ENCODE data around the gene TARS2.

The TARS2 gene

GRCh38 chr1:150521196-150521968, 34.2 kb downstream of the TARS2 start:
- WGBS, 2 experiments (ENCODE audit: insufficient coverage in 2 of 2): 80 to 100% methylated on average over 1 of the region's 1 CpG
- no peaks in the 10 kb centered on the region for H3K36me3 ChIP-seq (ENCODE audit: control insufficient read depth, insufficient read depth, low read length)
- no peaks in the 10 kb centered on the region for H3K9me3 ChIP-seq (ENCODE audit: control insufficient read depth, low read length)
- no peak overlapping the region for H3K27ac ChIP-seq (ENCODE audit: low read depth, low read length, severe bottlenecking)
- no peak overlapping the region for H3K4me3 ChIP-seq (ENCODE audit: extremely low read depth, insufficient read depth, low read length, poor library complexity, severe bottlenecking)
- peaks cover 3% of the 10 kb centered on the region for H3K4me1 ChIP-seq (ENCODE audit: control insufficient read depth, insufficient read depth, low read length, poor library complexity, severe bottlenecking)

- no peaks in the 10 kb centered on the region for H3K36me3 ChIP-seq (ENCODE audit: control insufficient read depth, insufficient read depth, low read length)
- H3K9me3 ChIP-seq (ENCODE audit: control insufficient read depth, low read length): no peaks in the 10 kb centered on the region
- H3K4me3 ChIP-seq (ENCODE audit: extremely low read depth, insufficient read depth, low read length, poor library complexity, severe bottlenecking): no peak overlapping the region
- peaks cover 9% of the 10 kb centered on the region for H3K4me1 ChIP-seq (ENCODE audit: control insufficient read depth, insufficient read depth, low read length, poor library complexity, severe bottlenecking)
- 82 to 90% methylated on average over 2 of the region's 3 CpGs for WGBS, 2 experiments (ENCODE audit: insufficient coverage in 2 of 2)
- no peak overlapping the region for H3K27ac ChIP-seq (ENCODE audit: low read depth, low read length, severe bottlenecking)
These were observed 38.1 kb downstream of the TARS2 start for GRCh38 chr1:150525348-150525747.

DNA sequence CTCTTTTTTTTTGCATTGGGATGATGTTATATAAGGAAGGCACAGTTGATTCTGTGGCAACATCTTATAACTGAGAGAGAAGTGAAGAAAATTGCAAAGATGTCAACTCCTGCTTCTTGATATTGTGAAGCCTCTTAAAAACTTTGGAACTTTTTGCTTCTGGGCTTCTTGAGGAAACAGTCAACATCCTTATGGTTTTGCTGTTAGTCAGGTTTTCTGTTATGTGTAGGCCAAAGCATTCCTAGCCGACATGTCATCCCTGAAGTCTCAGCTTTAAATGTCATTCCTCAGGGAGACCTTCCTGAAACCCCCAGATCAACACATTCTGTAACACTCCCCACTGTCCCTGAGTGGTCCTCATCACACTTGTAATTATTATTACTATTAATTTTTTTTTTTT, 41.0 kb downstream of the TARS2 start:
- peaks cover 16% of the 10 kb centered on the region for H3K4me1 ChIP-seq (ENCODE audit: control insufficient read depth, insufficient read depth, low read length, poor library complexity, severe bottlenecking)
- H3K36me3 ChIP-seq (ENCODE audit: control insufficient read depth, insufficient read depth, low read length): no peaks in the 10 kb centered on the region
- peak overlapping the region; percentile 29 for H3K27ac ChIP-seq (ENCODE audit: low read depth, low read length, severe bottlenecking)
- WGBS, 2 experiments (ENCODE audit: insufficient coverage in 2 of 2): no CpG with 5 or more reads among the region's 1 CpG
- H3K9me3 ChIP-seq (ENCODE audit: control insufficient read depth, low read length): no peaks in the 10 kb centered on the region
- H3K4me3 ChIP-seq (ENCODE audit: extremely low read depth, insufficient read depth, low read length, poor library complexity, severe bottlenecking): no peak overlapping the region

DNA sequence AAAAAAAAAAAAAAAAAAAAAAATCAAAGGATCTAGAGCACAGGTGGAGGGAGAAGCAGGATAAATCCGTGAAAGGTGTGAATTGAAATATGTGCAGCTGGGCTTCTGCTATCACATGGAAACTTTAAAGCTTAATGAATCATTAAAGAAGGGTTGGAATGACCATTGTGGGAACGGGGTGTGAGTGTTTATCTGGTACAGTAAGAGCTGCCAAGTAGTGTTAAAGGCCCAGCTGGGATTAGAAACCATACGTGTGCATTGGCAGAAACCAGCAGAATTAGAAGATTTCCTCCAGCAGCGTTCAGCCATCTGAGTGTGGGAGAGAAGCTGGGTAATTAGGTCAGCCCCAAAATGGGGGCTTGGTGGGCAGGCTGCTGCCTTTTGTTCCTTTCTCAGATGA, 41.8 kb downstream of the TARS2 start:
- Histone ChIP-seq H3K36me3 (ENCODE audit: control insufficient read depth, insufficient read depth, low read length) (no peaks in the 10 kb centered on the region), H3K4me1 (ENCODE audit: control insufficient read depth, insufficient read depth, low read length, poor library complexity, severe bottlenecking) (peaks cover 13% of the 10 kb centered on the region), H3K9me3 (ENCODE audit: control insufficient read depth, low read length) (no peaks in the 10 kb centered on the region), H3K4me3 (ENCODE audit: extremely low read depth, insufficient read depth, low read length, poor library complexity, severe bottlenecking) (no peak overlapping the region), H3K27ac (ENCODE audit: low read depth, low read length, severe bottlenecking) (no peak overlapping the region)
- WGBS, 2 experiments (ENCODE audit: insufficient coverage in 2 of 2): 91 to 95% methylated on average over 3 of the region's 4 CpGs

- Histone ChIP-seq H3K27ac (ENCODE audit: low read depth, low read length, severe bottlenecking) (no peak overlapping the region), H3K4me1 (ENCODE audit: control insufficient read depth, insufficient read depth, low read length, poor library complexity, severe bottlenecking) (peaks cover 17% of the 10 kb centered on the region), H3K4me3 (ENCODE audit: extremely low read depth, insufficient read depth, low read length, poor library complexity, severe bottlenecking) (no peak overlapping the region), H3K9me3 (ENCODE audit: control insufficient read depth, low read length) (no peaks in the 10 kb centered on the region), H3K36me3 (ENCODE audit: control insufficient read depth, insufficient read depth, low read length) (no peaks in the 10 kb centered on the region)
- 94 to 95% methylated on average over 9 to 14 of the region's 14 CpGs for WGBS, 2 experiments (ENCODE audit: insufficient coverage in 2 of 2)
These were observed 43.4 kb downstream of the TARS2 start for GRCh38 chr1:150530491-150531159.

DNA sequence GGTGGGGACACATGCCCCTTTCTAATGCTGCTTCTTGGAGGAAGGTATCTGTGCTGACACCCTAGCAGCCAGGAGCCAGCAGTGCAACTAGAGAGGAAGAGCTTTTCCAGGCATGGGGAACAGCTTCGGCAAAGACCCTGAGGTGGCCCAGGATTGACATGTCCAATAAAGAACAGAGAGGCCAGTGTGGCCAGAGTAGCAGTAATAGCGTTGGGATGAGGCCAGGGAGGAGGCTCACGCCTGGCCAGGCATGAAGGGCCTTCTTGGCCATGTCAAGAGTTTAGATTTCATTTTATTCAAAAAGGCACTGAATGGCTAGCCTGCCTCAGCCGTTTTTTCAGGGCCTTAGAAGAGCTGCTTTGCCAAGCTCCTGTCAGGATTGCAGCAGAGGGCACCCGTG, 45.6 kb downstream of the TARS2 start:
- WGBS, 2 experiments (ENCODE audit: insufficient coverage in 2 of 2): 64 to 69% methylated on average over 4 to 5 of the region's 5 CpGs
- Histone ChIP-seq H3K27ac (ENCODE audit: low read depth, low read length, severe bottlenecking) (no peak overlapping the region), H3K9me3 (ENCODE audit: control insufficient read depth, low read length) (no peaks in the 10 kb centered on the region), H3K4me1 (ENCODE audit: control insufficient read depth, insufficient read depth, low read length, poor library complexity, severe bottlenecking) (peaks cover 33% of the 10 kb centered on the region), H3K36me3 (ENCODE audit: control insufficient read depth, insufficient read depth, low read length) (no peaks in the 10 kb centered on the region), H3K4me3 (ENCODE audit: extremely low read depth, insufficient read depth, low read length, poor library complexity, severe bottlenecking) (no peak overlapping the region)

GRCh38 chr1:150534002-150534401, 46.8 kb downstream of the TARS2 start:
- Histone ChIP-seq H3K36me3 (ENCODE audit: control insufficient read depth, insufficient read depth, low read length) (no peaks in the 10 kb centered on the region), H3K4me3 (ENCODE audit: extremely low read depth, insufficient read depth, low read length, poor library complexity, severe bottlenecking) (no peak overlapping the region), H3K9me3 (ENCODE audit: control insufficient read depth, low read length) (no peaks in the 10 kb centered on the region), H3K4me1 (ENCODE audit: control insufficient read depth, insufficient read depth, low read length, poor library complexity, severe bottlenecking) (peaks cover 39% of the 10 kb centered on the region), H3K27ac (ENCODE audit: low read depth, low read length, severe bottlenecking) (no peak overlapping the region)
- 90 to 93% methylated on average over 5 to 6 of the region's 6 CpGs for WGBS, 2 experiments (ENCODE audit: insufficient coverage in 2 of 2)

GRCh38 chr1:150535511-150536287, 48.5 kb downstream of the TARS2 start:
- H3K9me3 ChIP-seq (ENCODE audit: control insufficient read depth, low read length): no peaks in the 10 kb centered on the region
- H3K27ac ChIP-seq (ENCODE audit: low read depth, low read length, severe bottlenecking): peak overlapping the region; percentile 16
- H3K4me1 ChIP-seq (ENCODE audit: control insufficient read depth, insufficient read depth, low read length, poor library complexity, severe bottlenecking): peaks cover 39% of the 10 kb centered on the region
- no peak overlapping the region for H3K4me3 ChIP-seq (ENCODE audit: extremely low read depth, insufficient read depth, low read length, poor library complexity, severe bottlenecking)
- WGBS, 2 experiments (ENCODE audit: insufficient coverage in 2 of 2): 82 to 92% methylated on average over 6 to 9 of the region's 14 CpGs
- H3K36me3 ChIP-seq (ENCODE audit: control insufficient read depth, insufficient read depth, low read length): no peaks in the 10 kb centered on the region

- H3K4me3 ChIP-seq (ENCODE audit: extremely low read depth, insufficient read depth, low read length, poor library complexity, severe bottlenecking): no peak overlapping the region
- H3K4me1 ChIP-seq (ENCODE audit: control insufficient read depth, insufficient read depth, low read length, poor library complexity, severe bottlenecking): peaks cover 39% of the 10 kb centered on the region
- no peaks in the 10 kb centered on the region for H3K9me3 ChIP-seq (ENCODE audit: control insufficient read depth, low read length)
- 94% methylated on average over 9 to 11 of the region's 12 CpGs for WGBS, 2 experiments (ENCODE audit: insufficient coverage in 2 of 2)
- H3K27ac ChIP-seq (ENCODE audit: low read depth, low read length, severe bottlenecking): peak overlapping the region; percentile 83
- no peaks in the 10 kb centered on the region for H3K36me3 ChIP-seq (ENCODE audit: control insufficient read depth, insufficient read depth, low read length)
These were observed 49.9 kb downstream of the TARS2 start for GRCh38 chr1:150536836-150537731.
